K562 (cell line): ENCODE results near the gene RETN. TPM values are rescaled to one million over a fixed set of nuclear protein-coding genes. Genes with fewer than 3 reads are reported as not detected.
A peak's percentile ranks its signal among the peaks of the same experiment; 100 is the strongest.

Experiments used
- ATAC-seq: fragments of 200-7000 bp; cut with Tn5 transposase; 3 replicates; pipeline ENCODE4 v1.9.1; 2020; ENCODE audit warnings: moderate library complexity
- BruUV-seq: library from RNA; stranded (reverse); fragments of 400-500 nt; replicated peaks from 2 replicates; lab custom pipeline; 2021; lab: Mats Ljungman, UMichigan
- CTCF ChIA-PET: fragments of 300-600 bp; formaldehyde crosslinking; extraction: SDS; loops from one replicate; lab custom pipeline; 2021; ENCODE audit warnings: low intra/inter-chr PET ratio; lab: Yijun Ruan, JAX
- POLR2A ChIA-PET: fragments of 300-600, 350-650 bp; sonication (Branson Sonifier 250); formaldehyde crosslinking; extraction: SDS; loops from one replicate; lab custom pipeline; 2021; ENCODE audit warnings: antibody characterized with exemption, inconsistent platforms; lab: Yijun Ruan, JAX
- DNase-seq, 4 experiments: peaks; one replicate each; pipeline versions ENCODE4 v3.0.0 to v3.0.0-alpha.2; 2011 to 2018; ENCODE audit warnings: low spot score in 3 of 4, mixed read lengths in 3 of 4; ENCODE audit errors: extremely low read depth in 1 of 4
- FAIRE-seq: peaks from 2 replicates; lab custom pipeline; 2011; peaks lifted over from hg19 to GRCh38; lab: Jason Lieb, UNC
- H2AFZ ChIP-seq: 2 replicates; pipeline ENCODE4 v1.6.0; 2011; ENCODE audit warnings: low read depth, low read length, control low read depth, inconsistent platforms
- H3K27ac ChIP-seq: fragments of 200-600 bp; 3 replicates; pipeline ENCODE4 v1.8.0; 2011; ENCODE audit warnings: low read depth, mild to moderate bottlenecking, control low read depth, inconsistent platforms, low read length, moderate library complexity, mixed read lengths; ENCODE audit errors: extremely low read depth
- H3K27me3 ChIP-seq, 2 experiments: fragments of 300-600 bp in 1 of 2; 2 replicates in 1 of 2; 3 replicates in 1 of 2; pipeline versions ENCODE4 v1.6.0 to v1.8.0; 2011; ENCODE audit warnings: inconsistent platforms in 2 of 2, low read length in 2 of 2, mild to moderate bottlenecking in 1 of 2, mixed read lengths in 1 of 2, moderate library complexity in 1 of 2; ENCODE audit not compliant: control insufficient read depth in 2 of 2, insufficient read depth in 2 of 2
- H3K36me3 ChIP-seq: fragments of 300-600 bp; 3 replicates; pipeline ENCODE4 v1.8.0; 2011; ENCODE audit warnings: mild to moderate bottlenecking, low read length, inconsistent platforms; ENCODE audit not compliant: control insufficient read depth, insufficient read depth
- H3K4me1 ChIP-seq, 2 experiments: fragments of 200-600 bp in 1 of 2; replicated peaks in 1 of 2; 2 replicates in 1 of 2; 3 replicates in 1 of 2; pipeline versions ENCODE4 v1.5.1 to v1.8.0; 2011; ENCODE audit warnings: inconsistent platforms in 2 of 2, low read length in 2 of 2, mild to moderate bottlenecking in 1 of 2, mixed read lengths in 1 of 2, moderate library complexity in 1 of 2; ENCODE audit not compliant: control insufficient read depth in 2 of 2, insufficient read depth in 2 of 2
- H3K4me2 ChIP-seq: 2 replicates; pipeline ENCODE4 v1.6.1; 2011; ENCODE audit warnings: low read length, control low read depth, inconsistent platforms, mixed read lengths; ENCODE audit not compliant: insufficient read depth
- H3K4me3 ChIP-seq: fragments of 200-600 bp; sonication (generic), shearing (Covaris generic); 2 replicates; pipeline ENCODE4 v1.5.1; 2016; ENCODE audit warnings: control low read depth, inconsistent platforms
- H3K79me2 ChIP-seq: fragments of 200-600 bp; 3 replicates; pipeline ENCODE4 v1.8.0; 2011; ENCODE audit warnings: low read length, inconsistent platforms; ENCODE audit not compliant: control insufficient read depth, insufficient read depth
- H3K9ac ChIP-seq, 2 experiments: 2 replicates each; pipeline versions ENCODE4 v1.6.0 to v1.6.1; 2011; ENCODE audit warnings: low read depth in 2 of 2, low read length in 2 of 2, control low read depth in 1 of 2, inconsistent platforms in 1 of 2, mild to moderate bottlenecking in 1 of 2, mixed read lengths in 1 of 2; ENCODE audit not compliant: insufficient read depth in 1 of 2
- H3K9me1 ChIP-seq: one replicate; pipeline ENCODE4 v1.6.0; 2011; ENCODE audit warnings: inconsistent platforms, mild to moderate bottlenecking, low read length, moderate library complexity; ENCODE audit not compliant: control insufficient read depth, insufficient read depth
- H3K9me3 ChIP-seq: replicated peaks from 2 replicates; pipeline ENCODE4 v1.5.1; 2011; ENCODE audit warnings: low read depth, low read length, inconsistent platforms; ENCODE audit not compliant: control insufficient read depth, insufficient read depth
- H4K20me1 ChIP-seq: replicated peaks from 2 replicates; pipeline ENCODE4 v1.6.1; 2011; ENCODE audit warnings: low read length, inconsistent platforms, mixed read lengths; ENCODE audit not compliant: control insufficient read depth, insufficient read depth
- EGR1 ChIP-seq: fragments of 450-650 bp; conservative IDR thresholded peaks from 2 replicates; pipeline ENCODE4 v1.6.1; 2017; ENCODE audit warnings: mild to moderate bottlenecking
- POLR2G ChIP-seq: fragments of 200-400 bp; formaldehyde crosslinking; IDR thresholded peaks from 2 replicates; pipeline ENCODE4 v1.6.1; 2017; ENCODE audit warnings: low read depth, mild to moderate bottlenecking, antibody characterized with exemption, low read length, moderate library complexity
- ZFX ChIP-seq: sonication (generic); formaldehyde crosslinking; IDR thresholded peaks from 2 replicates; pipeline ENCODE4 v1.8.0; 2022; ENCODE audit warnings: mild to moderate bottlenecking, missing genetic modification reagents, moderate library complexity
- WGBS: fragments of 100-300 bp; shearing (Covaris generic); methylation state at CpG from one replicate; pipeline ENCODE4 v1.1.6; 2016; ENCODE audit warnings: low coverage, mixed read lengths; ENCODE audit not compliant: insufficient coverage; ENCODE audit errors: missing lambda C conversion rate; 5-methylcytosine and 5-hydroxymethylcytosine counted together
- in situ Hi-C: fragments of 300-500 bp; cut with MboI; formaldehyde crosslinking; loops from 4 replicates; pipeline ENCODE4 v1.15.0; 2018; ENCODE audit warnings: inconsistent platforms, mixed read lengths
- intact Hi-C: fragments of 100-400 bp; cut with micrococcal nuclease; formaldehyde crosslinking; loops from 2 replicates; pipeline ENCODE4 v1.14.2; 2022
- polyA plus RNA-seq, 8 experiments: library from polyadenylated mRNA; depleted of rRNA in 4 of 8; stranded (reverse) in 5 of 8; unstranded in 3 of 8; fragments of >200 nt; fragmentation: Nextera tagmentation in 2 of 8; fragmentation: Illumina TruSeq in 1 of 8; extraction: Ambion mirVana in 2 of 8; extraction: Trizol in 1 of 8; gene quantifications; 2 replicates each; pipeline versions ENCODE4 v1.2.1 to v1.2.3, GENCODE V29; 2011 to 2014; ENCODE audit warnings: inconsistent platforms in 1 of 8, missing spikeins in 1 of 8
- total RNA-seq, 7 experiments: library from RNA; depleted of rRNA in 6 of 7; stranded (reverse); fragments of >200 nt in 6 of 7; fragmentation: Illumina TruSeq in 2 of 7; extraction: Trizol in 2 of 7; gene quantifications; 2 replicates each; pipeline versions ENCODE4 v1.2.1 to v1.2.3, GENCODE V29; 2011 to 2021; ENCODE audit warnings: low replicate concordance in 1 of 7
- TF ChIP-seq, protein P1 (sequence below), 3 experiments: fragments of 200-800 bp in 1 of 3; sonication (Bioruptor generic) in 1 of 3; sonication (generic) in 1 of 3; formaldehyde crosslinking in 1 of 3; IDR thresholded peaks; 2 replicates each; pipeline versions ENCODE4 v1.6.1 to v1.8.0; 2016 to 2022; ENCODE audit warnings: mild to moderate bottlenecking in 2 of 3, missing compliant biosample characterization in 2 of 3, missing genetic modification characterization in 2 of 3, missing genetic modification reagents in 1 of 3

RETN gene
- total and polyA plus RNA-seq, 9 of the 15 experiments (the other 6 are each of a cell fraction or from before 2014, with no cell fraction given): not detected

DNA sequence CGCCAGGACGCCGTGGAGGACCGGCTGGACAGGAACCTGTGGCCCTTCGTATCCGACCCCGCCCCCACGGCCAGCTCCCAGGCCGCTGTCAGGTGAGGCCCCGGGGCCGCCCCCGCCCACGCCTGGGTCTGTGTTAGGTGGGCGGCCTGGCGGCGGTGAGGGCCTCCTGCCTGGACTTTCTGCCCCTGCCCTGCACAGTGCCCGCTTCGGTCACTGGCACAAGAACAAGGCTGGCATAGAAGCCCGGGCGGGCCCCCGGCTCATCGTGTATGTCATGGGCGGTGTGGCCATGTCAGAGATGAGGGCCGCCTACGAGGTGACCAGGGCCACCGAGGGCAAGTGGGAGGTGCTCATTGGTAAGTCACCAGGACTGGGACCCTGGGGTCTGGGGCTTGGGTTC lies 21.7 kb upstream of the RETN start:
- ATAC-seq: no peak
- Histone ChIP-seq H3K4me3 (no peak overlapping the region), H2AFZ (no peak overlapping the region), H3K27ac (no peak overlapping the region), H3K79me2 (no peaks in the 10 kb centered on the region), H4K20me1 (peaks cover 7% of the 10 kb centered on the region), H3K9me3 (no peaks in the 10 kb centered on the region), H3K9me1 (no peaks in the 10 kb centered on the region), H3K4me2 (no peak overlapping the region), H3K4me1 (peaks cover 0 to 47% of the 10 kb centered on the region in 2 experiments; a peak in 4 of 5 replicates), H3K9ac (no peak overlapping the region), H3K36me3 (peaks cover 43% of the 10 kb centered on the region; the same call in 2 of the 3 replicates), H3K27me3 (no peaks in the 10 kb centered on the region)
- no peak for DNase-seq
- 95% methylated on average over 15 of the region's 26 CpGs for WGBS
- POLR2A ChIA-PET: interaction anchor here (0.6 to 2.9 kb wide), 2 partner anchors 9 to 44 kb away, joined by 4 to 18 read pairs; partner anchors contain the start of gene STXBP2
- no TSS peak for BruUV-seq
- CTCF ChIA-PET: no interaction called here
- intact Hi-C loops (no loop called here), in situ Hi-C loops (no loop called here)
- TF ChIP-seq, protein P1, sequence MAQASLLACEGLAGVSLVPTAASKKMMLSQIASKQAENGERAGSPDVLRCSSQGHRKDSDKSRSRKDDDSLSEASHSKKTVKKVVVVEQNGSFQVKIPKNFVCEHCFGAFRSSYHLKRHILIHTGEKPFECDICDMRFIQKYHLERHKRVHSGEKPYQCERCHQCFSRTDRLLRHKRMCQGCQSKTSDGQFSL (CRISPR knock-in tag; IDR thresholded peaks at IDR 0.05): no peak
- TF ChIP-seq, protein P1 (tag; IDR thresholded peaks at IDR 0.05): no peak
- TF ChIP-seq POLR2G (peak; percentile 59), EGR1 (0 out of 2 replicates have a peak, but pooled peaks have one; percentile 13), ZFX (CRISPR knock-in tag) (no peak)
- no peak for FAIRE-seq
